Coronary artery (tissue), 2 donors: ENCODE measurements around the gene COMMD3.

ENCODE experiments used
- DNase-seq: peaks from one replicate; pipeline ENCODE4 v3.0.0-alpha.2; 2017; ENCODE audit warnings: low spot score
- H3K27ac ChIP-seq, 2 donors: fragments of 200-600 bp; sonication (generic); one replicate each; pipeline ENCODE4 v1.5.1; 2016 to 2019
- H3K4me3 ChIP-seq: fragments of 200-600 bp; sonication (generic); 2 replicates; pipeline ENCODE4 v1.5.1; 2016; ENCODE audit warnings: mild to moderate bottlenecking, moderate library complexity
- TF ChIP-seq, protein P1 (sequence below): fragments of 200-600 bp; sonication (generic); IDR thresholded peaks from one replicate; pipeline ENCODE4 v1.5.1; 2019; ENCODE audit warnings: antibody characterized with exemption

Gene COMMD3

GRCh38 chr10:22319980-22320558 is 3.9 kb downstream of the COMMD3 start:
- no peak for DNase-seq
- H3K27ac ChIP-seq = peak overlapping the region; percentile 54 to 97
- peak overlapping the region; percentile 90 for H3K4me3 ChIP-seq
- TF ChIP-seq, protein P1, sequence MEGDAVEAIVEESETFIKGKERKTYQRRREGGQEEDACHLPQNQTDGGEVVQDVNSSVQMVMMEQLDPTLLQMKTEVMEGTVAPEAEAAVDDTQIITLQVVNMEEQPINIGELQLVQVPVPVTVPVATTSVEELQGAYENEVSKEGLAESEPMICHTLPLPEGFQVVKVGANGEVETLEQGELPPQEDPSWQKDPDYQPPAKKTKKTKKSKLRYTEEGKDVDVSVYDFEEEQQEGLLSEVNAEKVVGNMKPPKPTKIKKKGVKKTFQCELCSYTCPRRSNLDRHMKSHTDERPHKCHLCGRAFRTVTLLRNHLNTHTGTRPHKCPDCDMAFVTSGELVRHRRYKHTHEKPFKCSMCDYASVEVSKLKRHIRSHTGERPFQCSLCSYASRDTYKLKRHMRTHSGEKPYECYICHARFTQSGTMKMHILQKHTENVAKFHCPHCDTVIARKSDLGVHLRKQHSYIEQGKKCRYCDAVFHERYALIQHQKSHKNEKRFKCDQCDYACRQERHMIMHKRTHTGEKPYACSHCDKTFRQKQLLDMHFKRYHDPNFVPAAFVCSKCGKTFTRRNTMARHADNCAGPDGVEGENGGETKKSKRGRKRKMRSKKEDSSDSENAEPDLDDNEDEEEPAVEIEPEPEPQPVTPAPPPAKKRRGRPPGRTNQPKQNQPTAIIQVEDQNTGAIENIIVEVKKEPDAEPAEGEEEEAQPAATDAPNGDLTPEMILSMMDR = no peak

GRCh38 chr10:22320591-22321155 is 4.5 kb downstream of the COMMD3 start, which contains the start of gene BMI1:
BMI1 (plus strand) TSS chr10:22321099; CDS start chr10:22326450, 5,351 bp downstream.
- Histone ChIP-seq H3K4me3 (peak within 1 kb of the TSS; percentile 90), H3K27ac (peak within 1 kb of the TSS; percentile 95 to 97)
- TF ChIP-seq, protein P1 = no peak
- DNase-seq = peak; percentile 95

GRCh38 chr10:22321156-22321923 is 5.2 kb downstream of the COMMD3 start:
- no peak for DNase-seq
- H3K27ac ChIP-seq = peak overlapping the region; percentile 95 to 97
- TF ChIP-seq, protein P1 = no peak
- peak overlapping the region; percentile 90 for H3K4me3 ChIP-seq

DNA sequence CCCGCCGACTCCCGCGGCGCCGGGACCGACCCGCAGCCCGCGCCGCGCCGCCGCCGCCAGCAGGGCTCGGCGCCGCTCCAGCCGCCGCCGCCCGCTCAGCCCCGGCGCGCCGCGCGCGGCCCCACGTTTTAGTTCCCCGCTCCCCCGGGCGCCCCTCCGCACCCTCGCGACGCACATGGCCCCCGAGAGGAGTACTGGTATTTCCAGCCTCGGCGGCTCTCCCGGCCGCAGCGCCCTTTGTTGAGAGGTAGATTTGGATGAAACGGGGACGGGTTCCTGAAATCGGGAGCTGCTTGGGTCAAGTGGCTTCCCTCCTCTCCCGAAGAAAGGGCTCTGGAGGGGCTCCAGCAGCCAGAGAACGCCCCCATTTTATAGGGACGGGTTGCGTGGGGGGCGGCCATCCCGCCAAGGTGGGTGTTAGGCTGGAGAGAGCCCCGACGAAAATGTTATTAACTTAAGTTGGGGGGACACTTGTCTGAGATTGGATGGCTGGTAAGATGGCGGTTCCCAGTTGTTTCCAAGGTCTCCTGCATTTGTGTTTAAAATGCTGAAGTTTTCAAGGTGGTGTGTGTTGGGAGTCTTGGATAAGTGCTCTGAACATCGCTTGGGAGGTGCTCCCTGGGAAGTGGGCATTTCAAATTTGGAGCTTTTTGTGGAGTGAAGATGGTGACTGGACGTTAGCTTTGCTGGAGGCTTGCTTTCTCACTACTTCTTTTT is 5.9 kb downstream of the COMMD3 start:
- TF ChIP-seq, protein P1 = no peak
- DNase-seq = peak; percentile 76
- peak overlapping the region; percentile 90 for H3K4me3 ChIP-seq
- peak overlapping the region; percentile 25 to 33 for H3K27ac ChIP-seq

DNA sequence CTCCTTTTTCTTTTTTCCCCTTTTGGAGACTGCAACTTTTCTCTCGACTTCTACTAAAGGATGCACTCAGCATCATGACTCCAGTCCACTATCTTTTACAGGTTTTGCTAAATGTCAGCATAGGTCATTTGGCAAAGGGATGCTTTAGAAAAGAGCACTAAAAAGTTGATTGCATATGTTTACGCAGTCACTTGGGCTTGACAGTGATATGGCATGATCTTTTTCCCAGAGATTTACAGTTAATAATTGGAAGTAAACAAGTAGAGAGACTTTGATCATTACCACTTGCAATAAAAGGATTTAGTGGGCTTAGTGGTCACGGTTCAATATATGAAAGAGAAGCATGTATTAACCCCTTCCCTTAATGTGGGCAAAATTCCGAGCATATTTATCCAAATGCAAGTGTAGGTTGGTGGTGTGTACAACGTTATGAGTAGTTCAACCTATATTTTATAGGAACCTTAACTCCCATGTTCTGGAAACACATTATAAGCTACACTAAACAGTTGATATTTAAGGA is 6.5 kb downstream of the COMMD3 start:
- H3K4me3 ChIP-seq = peak overlapping the region; percentile 90
- DNase-seq = no peak
- TF ChIP-seq, protein P1 = no peak
- no peak overlapping the region for H3K27ac ChIP-seq

DNA sequence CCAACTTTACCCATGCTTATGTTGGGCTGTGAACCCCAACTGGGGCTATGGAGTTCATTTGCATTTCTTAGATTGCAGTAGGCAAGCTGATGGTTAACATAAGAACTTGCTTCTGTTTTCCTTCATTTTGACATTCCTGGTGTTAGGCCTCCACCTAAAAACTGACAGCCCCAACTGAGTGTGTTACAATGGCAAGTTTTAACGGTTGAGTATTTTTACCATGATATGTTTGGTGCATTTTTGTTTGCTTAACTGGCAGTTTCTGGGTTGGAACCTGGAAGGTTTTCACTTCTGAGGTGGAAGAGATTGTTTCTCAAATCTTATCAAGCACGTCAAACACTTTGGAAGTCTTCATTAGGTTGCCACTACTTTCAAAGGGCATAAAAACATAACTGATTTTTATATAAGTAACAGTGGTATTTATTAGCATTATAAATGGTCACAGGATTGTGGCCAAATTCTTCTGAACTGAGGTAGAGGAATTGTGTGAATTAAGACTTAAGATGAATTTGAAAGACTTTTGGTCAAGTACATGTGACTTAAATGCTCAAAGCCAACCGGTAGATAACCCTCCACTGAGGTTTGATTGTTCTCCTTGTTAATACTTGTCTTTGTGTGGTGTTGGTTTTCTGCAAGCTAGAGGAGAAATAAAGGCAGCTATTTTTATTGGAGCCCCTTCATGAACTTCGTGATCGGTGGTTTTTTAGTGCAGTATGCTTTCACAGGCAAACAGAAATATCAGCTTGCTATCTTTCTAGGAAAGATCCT is 7.5 kb downstream of the COMMD3 start:
- TF ChIP-seq, protein P1 = no peak
- no peak overlapping the region for H3K27ac ChIP-seq
- no peak overlapping the region for H3K4me3 ChIP-seq
- DNase-seq = no peak
